HepG2 (cell line): Measurements from ENCODE around the gene HTR4. TPM values are rescaled to one million over a fixed set of nuclear protein-coding genes. Genes with fewer than 3 reads are reported as not detected.

Experiments used
- ATAC-seq: fragments of 200-7000 bp; cut with Tn5 transposase; 3 replicates; pipeline ENCODE4 v1.9.1; 2020; ENCODE audit warnings: mild to moderate bottlenecking, moderate library complexity
- BruUV-seq: library from RNA; stranded (reverse); fragments of 400-500 nt; replicated peaks from 2 replicates; lab custom pipeline; 2021; lab: Mats Ljungman, UMichigan
- CTCF ChIA-PET: fragments of 300-600 bp; formaldehyde crosslinking; extraction: SDS; loops from one replicate; lab custom pipeline; 2021; ENCODE audit warnings: low total read pairs, inconsistent platforms, low intra/inter-chr PET ratio; lab: Yijun Ruan, JAX
- POLR2A ChIA-PET: fragments of 350-600 bp; sonication (Branson Sonifier 250); formaldehyde crosslinking; loops from one replicate; lab custom pipeline; 2020; ENCODE audit warnings: antibody characterized with exemption, inconsistent platforms; lab: Yijun Ruan, JAX
- DNase-seq: peaks from one replicate; pipeline ENCODE4 v3.0.0-alpha.2; 2015; ENCODE audit warnings: low spot score
- FAIRE-seq: peaks from 3 replicates; lab custom pipeline; 2011; peaks lifted over from hg19 to GRCh38; lab: Jason Lieb, UNC
- H2AFZ ChIP-seq: one replicate; pipeline ENCODE4 v1.6.1; 2011; ENCODE audit warnings: low read length, inconsistent platforms
- H3K27ac ChIP-seq: fragments of 300-600 bp; 3 replicates; pipeline ENCODE4 v1.8.0; 2011; ENCODE audit warnings: mixed run types, mild to moderate bottlenecking, mixed read lengths, low read length, inconsistent platforms; ENCODE audit not compliant: insufficient read depth; ENCODE audit errors: extremely low read length
- H3K27me3 ChIP-seq, 2 experiments: fragments of 200-600 bp in 1 of 2; 2 replicates in 1 of 2; 3 replicates in 1 of 2; pipeline versions ENCODE4 v1.6.0 to v1.8.0; 2011; ENCODE audit warnings: low read length in 2 of 2, mild to moderate bottlenecking in 2 of 2, moderate library complexity in 2 of 2, inconsistent platforms in 1 of 2; ENCODE audit not compliant: insufficient read depth in 2 of 2, control insufficient read depth in 1 of 2
- H3K36me3 ChIP-seq, 2 experiments: fragments of 200-600 bp in 1 of 2; replicated peaks in 1 of 2; 2 replicates in 1 of 2; 3 replicates in 1 of 2; pipeline versions ENCODE4 v1.5.1 to v1.8.0; 2011; ENCODE audit warnings: low read length in 2 of 2, inconsistent platforms in 1 of 2; ENCODE audit not compliant: insufficient read depth in 2 of 2, control insufficient read depth in 1 of 2
- H3K4me1 ChIP-seq: 2 replicates; pipeline ENCODE4 v1.5.1; 2012; ENCODE audit warnings: low read length, inconsistent platforms; ENCODE audit not compliant: insufficient read depth
- H3K4me2 ChIP-seq: 2 replicates; pipeline ENCODE4 v1.6.0; 2011; ENCODE audit warnings: low read depth, low read length, inconsistent platforms
- H3K4me3 ChIP-seq, 3 experiments: fragments of 200-600 bp in 1 of 3; sonication (generic), shearing (Covaris generic) in 1 of 3; replicated peaks in 1 of 3; 2 replicates each; pipeline ENCODE4 v1.5.1; 2011 to 2016; ENCODE audit warnings: low read length in 3 of 3, inconsistent platforms in 2 of 3, low read depth in 2 of 3, mild to moderate bottlenecking in 2 of 3, control low read depth in 1 of 3, mixed read lengths in 1 of 3; ENCODE audit not compliant: insufficient read depth in 1 of 3
- H3K79me2 ChIP-seq: one replicate; pipeline ENCODE4 v1.6.1; 2011; ENCODE audit warnings: low read length, inconsistent platforms; ENCODE audit not compliant: insufficient read depth
- H3K9ac ChIP-seq: 2 replicates; pipeline ENCODE4 v1.6.0; 2011; ENCODE audit warnings: mild to moderate bottlenecking, low read depth, low read length, inconsistent platforms; ENCODE audit not compliant: insufficient read depth
- H3K9me3 ChIP-seq: 2 replicates; pipeline ENCODE4 v1.5.1; 2012; ENCODE audit warnings: mild to moderate bottlenecking, low read length
- H4K20me1 ChIP-seq: 2 replicates; pipeline ENCODE4 v1.6.0; 2011; ENCODE audit warnings: inconsistent platforms, mild to moderate bottlenecking, low read length, moderate library complexity; ENCODE audit not compliant: insufficient read depth
- CHCHD3 ChIP-seq: sonication (generic); formaldehyde crosslinking; IDR thresholded peaks from 2 replicates; pipeline ENCODE4 v1.8.0; 2022; ENCODE audit warnings: mild to moderate bottlenecking, missing genetic modification reagents, moderate library complexity
- ETV6 ChIP-seq: sonication (generic); formaldehyde crosslinking; conservative IDR thresholded peaks from 2 replicates; pipeline ENCODE4 v1.4.0; 2020; ENCODE audit warnings: missing genetic modification reagents
- FOXA1 ChIP-seq, 2 experiments: fragments of 450-650 bp in 1 of 2; sonication (generic) in 1 of 2; formaldehyde crosslinking in 1 of 2; IDR thresholded peaks; 2 replicates each; pipeline versions ENCODE4 v1.4.0 to v1.6.1; 2016 to 2020; ENCODE audit warnings: missing genetic modification reagents in 1 of 2
- GZF1 ChIP-seq: sonication (generic); formaldehyde crosslinking; IDR thresholded peaks from 2 replicates; pipeline ENCODE4 v1.5.1; 2020; ENCODE audit warnings: mild to moderate bottlenecking, missing genetic modification reagents
- HNF4G ChIP-seq, 2 experiments: sonication (generic) in 1 of 2; formaldehyde crosslinking in 1 of 2; IDR thresholded peaks; 2 replicates each; pipeline versions ENCODE4 v1.4.0 to v1.6.1; 2011 to 2020; ENCODE audit warnings: borderline replicate concordance in 2 of 2, low read depth in 2 of 2, mild to moderate bottlenecking in 2 of 2, low read length in 1 of 2, missing genetic modification reagents in 1 of 2, moderate library complexity in 1 of 2
- HOXA5 ChIP-seq: sonication (generic); formaldehyde crosslinking; IDR thresholded peaks from 2 replicates; pipeline ENCODE4 v1.4.0; 2020; ENCODE audit warnings: missing genetic modification reagents
- MAFK ChIP-seq, 2 experiments: IDR thresholded peaks in 1 of 2; conservative IDR thresholded peaks in 1 of 2; 2 replicates each; pipeline ENCODE4 v1.6.1; 2011; ENCODE audit warnings: improper control_type of control experiment in 2 of 2, low read length in 2 of 2
- RNF2 ChIP-seq: fragments of 450-650 bp; conservative IDR thresholded peaks from 2 replicates; pipeline ENCODE4 v1.6.1; 2016; ENCODE audit warnings: low read depth
- ZBTB20 ChIP-seq: sonication (generic); formaldehyde crosslinking; IDR thresholded peaks from 2 replicates; pipeline ENCODE4 v1.8.1; 2023; ENCODE audit warnings: missing genetic modification reagents, low read depth, mild to moderate bottlenecking, borderline replicate concordance
- ZNF326 ChIP-seq: sonication (generic); formaldehyde crosslinking; IDR thresholded peaks from 2 replicates; pipeline ENCODE4 v1.4.0; 2020; ENCODE audit warnings: missing genetic modification reagents, borderline replicate concordance
- ZNF644 ChIP-seq: IDR thresholded peaks from 2 replicates; pipeline ENCODE4 v1.6.1; 2016; ENCODE audit warnings: low read depth
- WGBS: methylation state at CpG from one replicate; pipeline ENCODE4 v1.1.6; 2017; ENCODE audit warnings: low lambda C conversion rate; 5-methylcytosine and 5-hydroxymethylcytosine counted together
- in situ Hi-C: cut with HindIII; loops from 2 replicates; pipeline ENCODE4 v1.10.0; 2017; ENCODE audit warnings: low pct_unique_long_range_greater_than_20kb; ENCODE audit not compliant: extremely low pct_ligation_motif_present
- intact Hi-C: fragments of 100-400 bp; cut with micrococcal nuclease; formaldehyde crosslinking; loops from one replicate; pipeline ENCODE4 v1.10.0; 2022; ENCODE audit not compliant: unreplicated experiment
- polyA plus RNA-seq, 8 experiments: library from polyadenylated mRNA; depleted of rRNA in 3 of 8; stranded (reverse) in 7 of 8; unstranded in 1 of 8; fragments of >200 nt; fragmentation: Illumina TruSeq in 4 of 8; extraction: Trizol in 4 of 8; gene quantifications; 2 replicates each; pipeline versions ENCODE4 v1.2.1 to v1.2.3, GENCODE V29; 2011 to 2016; ENCODE audit warnings: low read depth in 4 of 8, missing spikeins in 1 of 8, mixed read lengths in 1 of 8; ENCODE audit not compliant: insufficient read depth in 1 of 8
- total RNA-seq, 5 experiments: library from RNA; depleted of rRNA; stranded (reverse); fragments of >200 nt; fragmentation: Illumina TruSeq; extraction: Trizol; gene quantifications; 2 replicates each; pipeline ENCODE4 v1.2.3, GENCODE V29; 2016; ENCODE audit warnings: low read depth in 1 of 5
- TF ChIP-seq, protein P1 (sequence below): sonication (generic); formaldehyde crosslinking; conservative IDR thresholded peaks from 2 replicates; pipeline ENCODE4 v1.8.1; 2023; ENCODE audit warnings: missing genetic modification reagents
- TF ChIP-seq, protein P2 (sequence below), 2 experiments: sonication (generic) in 1 of 2; formaldehyde crosslinking in 1 of 2; IDR thresholded peaks; 2 replicates each; pipeline versions ENCODE4 v1.4.0 to v1.6.1; 2018 to 2020; ENCODE audit warnings: missing genetic modification reagents in 2 of 2, borderline replicate concordance in 1 of 2, low read depth in 1 of 2, mild to moderate bottlenecking in 1 of 2, missing biosample characterization in 1 of 2
- TF ChIP-seq, protein P3 (sequence below): sonication (generic); formaldehyde crosslinking; IDR thresholded peaks from 2 replicates; pipeline ENCODE4 v1.4.0; 2020; ENCODE audit warnings: missing genetic modification reagents

HTR4 gene
- total and polyA plus RNA-seq, 2 of the 13 experiments (the other 11 are each of a cell fraction or from before 2014, with no cell fraction given) = not detected

DNA sequence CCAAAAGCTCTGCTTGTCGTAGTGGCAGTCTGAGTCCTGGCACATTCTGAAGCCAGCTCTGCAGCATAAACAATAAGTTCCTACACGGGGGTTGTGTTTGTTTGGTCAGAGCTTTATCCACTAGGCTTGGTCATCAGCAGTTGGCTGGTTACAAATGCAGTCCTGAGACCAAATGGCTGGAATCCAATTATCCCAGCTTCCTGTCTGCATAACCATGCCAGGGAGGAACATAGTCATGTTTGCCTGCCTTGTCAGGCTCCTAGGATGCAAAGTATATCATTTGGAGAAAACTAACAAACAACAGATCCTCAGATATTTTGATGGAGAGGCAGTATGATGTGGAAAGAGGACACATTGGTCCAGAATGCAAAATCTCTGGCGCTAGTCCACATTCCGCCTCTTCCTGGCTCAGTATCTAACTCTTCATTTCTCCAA is 184.8 kb downstream of the HTR4 start:
- Histone ChIP-seq H3K4me3 (no peak overlapping the region), H3K36me3 (no peaks in the 10 kb centered on the region), H3K4me1 (no peaks in the 10 kb centered on the region), H3K9me3 (no peaks in the 10 kb centered on the region), H4K20me1 (no peaks in the 10 kb centered on the region), H3K4me2 (no peak overlapping the region), H3K79me2 (no peaks in the 10 kb centered on the region), H3K9ac (no peak overlapping the region), H3K27ac (no peak overlapping the region), H2AFZ (no peak overlapping the region), H3K27me3 (no peaks in the 10 kb centered on the region)
- in situ Hi-C loops = no loop called here
- DNase-seq (no peak), FAIRE-seq (no peak), ATAC-seq (no peak)
- intact Hi-C loops = no loop called here
- 45% methylated on average over 4 of the region's 4 CpGs for WGBS
- BruUV-seq = no TSS peak
- POLR2A ChIA-PET = no interaction called here
- CTCF ChIA-PET = no interaction called here
- no peak for TF ChIP-seq HOXA5 (CRISPR knock-in tag)
- TF ChIP-seq, protein P1, sequence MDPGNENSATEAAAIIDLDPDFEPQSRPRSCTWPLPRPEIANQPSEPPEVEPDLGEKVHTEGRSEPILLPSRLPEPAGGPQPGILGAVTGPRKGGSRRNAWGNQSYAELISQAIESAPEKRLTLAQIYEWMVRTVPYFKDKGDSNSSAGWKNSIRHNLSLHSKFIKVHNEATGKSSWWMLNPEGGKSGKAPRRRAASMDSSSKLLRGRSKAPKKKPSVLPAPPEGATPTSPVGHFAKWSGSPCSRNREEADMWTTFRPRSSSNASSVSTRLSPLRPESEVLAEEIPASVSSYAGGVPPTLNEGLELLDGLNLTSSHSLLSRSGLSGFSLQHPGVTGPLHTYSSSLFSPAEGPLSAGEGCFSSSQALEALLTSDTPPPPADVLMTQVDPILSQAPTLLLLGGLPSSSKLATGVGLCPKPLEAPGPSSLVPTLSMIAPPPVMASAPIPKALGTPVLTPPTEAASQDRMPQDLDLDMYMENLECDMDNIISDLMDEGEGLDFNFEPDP (CRISPR knock-in tag) = no peak
- TF ChIP-seq, protein P2, sequence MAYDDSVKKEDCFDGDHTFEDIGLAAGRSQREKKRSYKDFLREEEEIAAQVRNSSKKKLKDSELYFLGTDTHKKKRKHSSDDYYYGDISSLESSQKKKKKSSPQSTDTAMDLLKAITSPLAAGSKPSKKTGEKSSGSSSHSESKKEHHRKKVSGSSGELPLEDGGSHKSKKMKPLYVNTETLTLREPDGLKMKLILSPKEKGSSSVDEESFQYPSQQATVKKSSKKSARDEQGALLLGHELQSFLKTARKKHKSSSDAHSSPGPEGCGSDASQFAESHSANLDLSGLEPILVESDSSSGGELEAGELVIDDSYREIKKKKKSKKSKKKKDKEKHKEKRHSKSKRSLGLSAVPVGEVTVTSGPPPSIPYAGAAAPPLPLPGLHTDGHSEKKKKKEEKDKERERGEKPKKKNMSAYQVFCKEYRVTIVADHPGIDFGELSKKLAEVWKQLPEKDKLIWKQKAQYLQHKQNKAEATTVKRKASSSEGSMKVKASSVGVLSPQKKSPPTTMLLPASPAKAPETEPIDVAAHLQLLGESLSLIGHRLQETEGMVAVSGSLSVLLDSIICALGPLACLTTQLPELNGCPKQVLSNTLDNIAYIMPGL (CRISPR knock-in tag; IDR thresholded peaks at IDR 0.05; ENCODE audit: borderline replicate concordance in 1 of 2, low read depth in 1 of 2) = no peak
- TF ChIP-seq, protein P3, sequence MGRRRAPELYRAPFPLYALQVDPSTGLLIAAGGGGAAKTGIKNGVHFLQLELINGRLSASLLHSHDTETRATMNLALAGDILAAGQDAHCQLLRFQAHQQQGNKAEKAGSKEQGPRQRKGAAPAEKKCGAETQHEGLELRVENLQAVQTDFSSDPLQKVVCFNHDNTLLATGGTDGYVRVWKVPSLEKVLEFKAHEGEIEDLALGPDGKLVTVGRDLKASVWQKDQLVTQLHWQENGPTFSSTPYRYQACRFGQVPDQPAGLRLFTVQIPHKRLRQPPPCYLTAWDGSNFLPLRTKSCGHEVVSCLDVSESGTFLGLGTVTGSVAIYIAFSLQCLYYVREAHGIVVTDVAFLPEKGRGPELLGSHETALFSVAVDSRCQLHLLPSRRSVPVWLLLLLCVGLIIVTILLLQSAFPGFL (CRISPR knock-in tag) = no peak
- no peak for TF ChIP-seq GZF1 (CRISPR knock-in tag)
- no peak for TF ChIP-seq CHCHD3 (CRISPR knock-in tag)
- no peak for TF ChIP-seq RNF2
- no peak for TF ChIP-seq ZBTB20 (CRISPR knock-in tag)
- no peak for TF ChIP-seq ZNF326 (CRISPR knock-in tag)
- TF ChIP-seq HNF4G (IDR thresholded peaks at IDR 0.05; ENCODE audit: borderline replicate concordance, low read depth, low read length) = no peak
- TF ChIP-seq HNF4G (CRISPR knock-in tag; IDR thresholded peaks at IDR 0.05; ENCODE audit: borderline replicate concordance, low read depth) = no peak
- TF ChIP-seq FOXA1 (IDR thresholded peaks at IDR 0.05) = no peak
- TF ChIP-seq FOXA1 (CRISPR knock-in tag; IDR thresholded peaks at IDR 0.05) = no peak
- TF ChIP-seq MAFK (conservative IDR thresholded peaks at IDR 0.05 in 1 of 2, IDR thresholded peaks at IDR 0.05 in 1 of 2; ENCODE audit: low read length in 2 of 2) = no peak
- TF ChIP-seq ETV6 (CRISPR knock-in tag) = no peak
- no peak for TF ChIP-seq ZNF644 (CRISPR knock-in tag)
